GM12874 (cell line): Measurements from ENCODE around the gene EEF1AKMT1.

Experiments
- TF ChIP-seq, protein P1 (sequence below): IDR thresholded peaks from 2 replicates; pipeline ENCODE4 v1.5.1; 2011; ENCODE audit warnings: low read depth, mild to moderate bottlenecking, control low read depth, low read length, moderate library complexity; ENCODE audit not compliant: insufficient read depth

Gene EEF1AKMT1

DNA sequence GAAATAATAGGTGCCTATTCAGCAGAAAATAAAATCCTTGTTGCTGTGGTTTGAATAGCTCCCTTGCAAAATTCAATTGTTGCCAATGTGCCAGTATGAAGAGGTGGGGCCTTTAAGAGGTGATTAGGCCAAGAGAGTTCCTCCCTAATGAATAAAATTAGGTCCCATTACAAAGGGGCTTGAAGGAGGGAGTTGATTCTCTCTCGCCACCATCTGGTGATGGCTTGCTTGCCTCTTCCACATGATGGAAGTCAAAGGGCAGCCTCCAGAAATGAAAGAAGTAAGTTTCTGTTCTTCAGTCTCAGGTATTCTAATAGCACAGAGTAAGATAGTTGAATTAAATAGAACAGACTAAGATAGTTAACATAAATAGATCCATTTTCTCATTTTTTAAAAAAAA, 3.0 kb upstream of the EEF1AKMT1 start:
- TF ChIP-seq, protein P1, sequence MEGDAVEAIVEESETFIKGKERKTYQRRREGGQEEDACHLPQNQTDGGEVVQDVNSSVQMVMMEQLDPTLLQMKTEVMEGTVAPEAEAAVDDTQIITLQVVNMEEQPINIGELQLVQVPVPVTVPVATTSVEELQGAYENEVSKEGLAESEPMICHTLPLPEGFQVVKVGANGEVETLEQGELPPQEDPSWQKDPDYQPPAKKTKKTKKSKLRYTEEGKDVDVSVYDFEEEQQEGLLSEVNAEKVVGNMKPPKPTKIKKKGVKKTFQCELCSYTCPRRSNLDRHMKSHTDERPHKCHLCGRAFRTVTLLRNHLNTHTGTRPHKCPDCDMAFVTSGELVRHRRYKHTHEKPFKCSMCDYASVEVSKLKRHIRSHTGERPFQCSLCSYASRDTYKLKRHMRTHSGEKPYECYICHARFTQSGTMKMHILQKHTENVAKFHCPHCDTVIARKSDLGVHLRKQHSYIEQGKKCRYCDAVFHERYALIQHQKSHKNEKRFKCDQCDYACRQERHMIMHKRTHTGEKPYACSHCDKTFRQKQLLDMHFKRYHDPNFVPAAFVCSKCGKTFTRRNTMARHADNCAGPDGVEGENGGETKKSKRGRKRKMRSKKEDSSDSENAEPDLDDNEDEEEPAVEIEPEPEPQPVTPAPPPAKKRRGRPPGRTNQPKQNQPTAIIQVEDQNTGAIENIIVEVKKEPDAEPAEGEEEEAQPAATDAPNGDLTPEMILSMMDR = no peak

- TF ChIP-seq, protein P1 = no peak
These were observed 2.2 kb upstream of the EEF1AKMT1 start for GRCh38 chr13:20775961-20776360.

GRCh38 chr13:20774746-20775145, 985 bp upstream of the EEF1AKMT1 start:
- TF ChIP-seq, protein P1 = no peak

GRCh38 chr13:20772401-20773131, 1.2 kb downstream of the EEF1AKMT1 start:
- TF ChIP-seq, protein P1 = no peak

GRCh38 chr13:20769834-20770233, 3.9 kb downstream of the EEF1AKMT1 start:
- TF ChIP-seq, protein P1 = no peak

DNA sequence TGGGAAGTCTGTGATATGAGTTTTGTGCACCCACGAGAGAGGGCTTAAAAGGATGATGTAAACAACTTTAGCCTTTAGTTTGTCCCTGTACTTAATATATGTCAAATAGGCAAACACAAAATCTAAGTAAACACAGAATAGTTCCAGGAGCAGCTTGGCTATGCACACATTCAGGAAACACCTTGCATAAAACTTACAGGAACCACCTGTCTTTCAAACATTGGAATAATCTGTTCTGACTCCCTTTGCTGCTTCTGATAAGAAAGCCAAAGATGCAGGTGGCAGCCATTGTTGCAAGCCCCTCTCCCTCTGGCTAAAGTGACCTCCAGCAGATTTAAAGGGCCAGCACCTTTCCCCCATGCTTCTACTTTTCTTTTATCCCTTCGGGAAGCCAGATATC, 4.7 kb downstream of the EEF1AKMT1 start:
- TF ChIP-seq, protein P1 = no peak

- TF ChIP-seq, protein P1 = no peak
These were observed 6.3 kb downstream of the EEF1AKMT1 start for GRCh38 chr13:20767309-20767943.
